IPS-20b (cell line): ENCODE results near the gene ADAM12.

Experiments used
- H3K27ac ChIP-seq: one replicate; pipeline ENCODE4 v1.5.1; 2013; ENCODE audit warnings: low read length
- H3K27me3 ChIP-seq: 2 replicates; pipeline ENCODE4 v1.6.1; 2013; ENCODE audit warnings: mild to moderate bottlenecking, low read length, inconsistent platforms; ENCODE audit not compliant: insufficient read depth
- H3K36me3 ChIP-seq: 2 replicates; pipeline ENCODE4 v1.6.1; 2013; ENCODE audit warnings: low read depth, mild to moderate bottlenecking, inconsistent platforms, low read length, moderate library complexity; ENCODE audit not compliant: insufficient read depth
- H3K4me1 ChIP-seq: 2 replicates; pipeline ENCODE4 v1.6.1; 2013; ENCODE audit warnings: mild to moderate bottlenecking, control low read depth, inconsistent platforms, low read length, moderate library complexity; ENCODE audit not compliant: insufficient read depth
- H3K4me3 ChIP-seq: 2 replicates; pipeline ENCODE4 v1.5.1; 2013; ENCODE audit warnings: mild to moderate bottlenecking, low read length, inconsistent platforms
- H3K9ac ChIP-seq: 2 replicates; pipeline ENCODE4 v1.6.1; 2013; ENCODE audit warnings: low read depth, mild to moderate bottlenecking, inconsistent platforms, low read length, moderate library complexity
- H3K9me3 ChIP-seq: 2 replicates; pipeline ENCODE4 v1.6.1; 2013; ENCODE audit warnings: mild to moderate bottlenecking, low read depth, low read length, inconsistent platforms; ENCODE audit not compliant: insufficient read depth

Gene ADAM12

GRCh38 chr10:126155528-126155927 lies 232.7 kb downstream of the ADAM12 start:
- Histone ChIP-seq H3K36me3 (no peaks in the 10 kb centered on the region), H3K4me3 (no peak overlapping the region), H3K9ac (no peak overlapping the region; the same call in 1 of the 2 replicates), H3K27me3 (no peaks in the 10 kb centered on the region), H3K27ac (no peak overlapping the region), H3K9me3 (peaks cover 7% of the 10 kb centered on the region), H3K4me1 (peaks cover 49% of the 10 kb centered on the region; the same call in 1 of the 2 replicates)

DNA sequence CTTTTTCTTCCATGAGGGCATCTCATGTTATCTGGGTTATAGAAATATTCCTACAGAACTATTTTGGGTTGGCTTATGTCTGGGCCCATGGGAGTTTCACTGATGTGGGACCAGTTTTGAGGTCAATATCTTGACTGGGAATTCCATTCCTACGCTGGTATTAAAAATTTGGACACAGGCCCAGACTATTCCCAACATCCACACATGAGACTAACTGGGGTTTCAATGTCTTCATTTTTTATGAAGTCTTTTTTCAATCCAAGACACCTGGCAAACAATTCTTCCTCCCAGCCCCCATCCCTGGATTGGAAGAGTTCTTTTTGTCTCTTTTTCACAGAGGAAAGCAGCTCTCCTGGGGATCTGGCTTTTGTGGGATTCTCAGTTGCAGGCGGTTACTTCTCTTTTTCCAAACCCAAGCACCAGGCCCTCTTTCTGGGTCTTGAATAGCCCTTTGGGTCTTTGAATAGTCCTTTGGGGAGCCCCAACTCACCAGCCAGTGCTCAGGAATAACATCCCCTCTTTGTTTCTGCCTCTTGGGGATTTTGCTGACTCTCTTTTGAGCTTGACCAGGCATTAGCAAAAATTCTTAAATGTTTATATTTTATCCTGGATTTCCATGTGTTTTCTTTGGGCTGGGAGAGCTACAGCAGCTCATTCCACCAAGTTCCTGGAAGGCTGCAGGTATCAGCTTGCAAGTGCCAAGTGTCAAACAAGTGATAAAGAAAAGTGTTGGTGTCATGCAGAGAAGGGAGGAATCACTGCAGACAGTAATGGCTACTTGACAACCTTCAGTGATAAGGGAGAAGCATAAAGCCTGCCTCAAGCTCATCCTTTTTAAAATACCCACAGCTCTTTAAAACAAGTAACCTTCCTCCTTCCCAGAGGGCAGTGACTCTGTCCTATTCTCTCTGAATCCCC lies 234.3 kb downstream of the ADAM12 start:
- Histone ChIP-seq H3K4me1 (peaks cover 49% of the 10 kb centered on the region; the same call in 1 of the 2 replicates), H3K27ac (peak overlapping the region; percentile 77), H3K36me3 (no peaks in the 10 kb centered on the region), H3K27me3 (no peaks in the 10 kb centered on the region), H3K4me3 (peak overlapping the region; percentile 18; the same call in 1 of the 2 replicates), H3K9me3 (peaks cover 9% of the 10 kb centered on the region), H3K9ac (peak overlapping the region; percentile 67; the same call in 1 of the 2 replicates)

GRCh38 chr10:126147866-126148587 lies 240.2 kb downstream of the ADAM12 start:
- Histone ChIP-seq H3K27ac (no peak overlapping the region), H3K9ac (peak overlapping the region; percentile 43; the same call in 1 of the 2 replicates), H3K36me3 (no peaks in the 10 kb centered on the region), H3K4me3 (no peak overlapping the region), H3K9me3 (peaks cover 21% of the 10 kb centered on the region), H3K27me3 (no peaks in the 10 kb centered on the region), H3K4me1 (peaks cover 19% of the 10 kb centered on the region; the same call in 1 of the 2 replicates)

DNA sequence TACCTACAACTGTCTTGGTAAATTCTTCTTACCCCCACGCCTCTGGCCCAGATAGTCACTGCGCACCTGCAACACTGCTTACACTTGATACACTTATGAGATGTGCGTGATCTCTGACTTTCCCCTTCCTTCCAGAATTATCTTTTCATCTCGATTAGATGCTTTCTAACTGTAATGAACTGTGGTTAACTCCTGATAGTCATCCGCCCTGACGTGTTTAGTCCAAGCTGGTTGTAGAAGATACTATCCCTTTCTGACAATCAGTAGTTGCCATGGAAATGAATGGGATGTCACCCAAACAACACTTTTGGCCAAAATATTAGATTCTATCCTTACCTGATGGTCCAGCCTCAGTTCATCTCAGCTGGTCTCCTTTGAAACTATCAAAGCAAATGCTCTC lies 241.5 kb downstream of the ADAM12 start:
- Histone ChIP-seq H3K27me3 (no peaks in the 10 kb centered on the region), H3K9me3 (peaks cover 21% of the 10 kb centered on the region), H3K27ac (no peak overlapping the region)

GRCh38 chr10:126143117-126143516 lies 245.2 kb downstream of the ADAM12 start:
- no peaks in the 10 kb centered on the region for H3K27me3 ChIP-seq
- H3K9ac ChIP-seq: no peak overlapping the region
- no peak overlapping the region for H3K4me3 ChIP-seq
- H3K27ac ChIP-seq: no peak overlapping the region
- no peaks in the 10 kb centered on the region for H3K36me3 ChIP-seq
- peaks cover 12% of the 10 kb centered on the region; the same call in 1 of the 2 replicates for H3K9me3 ChIP-seq
- H3K4me1 ChIP-seq: peaks cover under 1% of the 10 kb centered on the region; the same call in 1 of the 2 replicates

More for the DNA sequence above, 241.5 kb downstream of the ADAM12 start:
- Histone ChIP-seq H3K36me3 (no peaks in the 10 kb centered on the region), H3K4me1 (peaks cover 7% of the 10 kb centered on the region; the same call in 1 of the 2 replicates), H3K4me3 (no peak overlapping the region), H3K9ac (no peak overlapping the region)

DNA sequence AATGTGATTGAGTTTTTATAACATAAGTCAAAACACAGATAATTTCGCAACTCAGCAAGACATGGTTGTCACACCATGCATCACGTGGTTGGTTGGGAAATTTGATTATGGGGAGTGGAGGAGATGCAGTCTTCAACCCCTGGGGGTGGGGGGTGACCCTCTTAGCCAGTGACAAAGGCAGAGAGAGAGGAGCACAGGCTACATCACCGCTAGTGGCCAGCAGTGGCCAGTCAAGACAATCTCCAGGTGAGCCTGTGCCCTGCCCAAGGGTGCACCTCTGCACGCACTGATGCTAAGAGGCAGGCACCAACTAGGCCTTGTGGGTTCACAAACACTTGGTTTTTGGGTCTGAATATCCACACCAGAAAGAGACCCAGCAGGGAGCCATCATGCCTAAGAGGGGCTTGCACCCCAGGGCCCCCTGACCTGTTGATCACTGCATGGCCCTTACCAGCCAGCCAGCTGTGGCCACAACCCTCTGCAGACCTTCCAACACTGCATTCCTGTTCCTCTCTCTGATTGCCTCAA lies 247.5 kb downstream of the ADAM12 start:
- Histone ChIP-seq H3K36me3 (no peaks in the 10 kb centered on the region), H3K9me3 (no peaks in the 10 kb centered on the region; the same call in 1 of the 2 replicates), H3K27me3 (no peaks in the 10 kb centered on the region), H3K4me3 (no peak overlapping the region), H3K9ac (no peak overlapping the region), H3K4me1 (peaks cover 6% of the 10 kb centered on the region; the same call in 1 of the 2 replicates), H3K27ac (no peak overlapping the region)

- H3K4me1 ChIP-seq: peaks cover 7% of the 10 kb centered on the region; the same call in 1 of the 2 replicates
- no peak overlapping the region for H3K27ac ChIP-seq
- H3K27me3 ChIP-seq: no peaks in the 10 kb centered on the region
- no peaks in the 10 kb centered on the region for H3K36me3 ChIP-seq
- H3K9me3 ChIP-seq: no peaks in the 10 kb centered on the region; the same call in 1 of the 2 replicates
- H3K4me3 ChIP-seq: no peak overlapping the region
- H3K9ac ChIP-seq: no peak overlapping the region
Observed at GRCh38 chr10:126137562-126138221, 250.6 kb downstream of the ADAM12 start.

DNA sequence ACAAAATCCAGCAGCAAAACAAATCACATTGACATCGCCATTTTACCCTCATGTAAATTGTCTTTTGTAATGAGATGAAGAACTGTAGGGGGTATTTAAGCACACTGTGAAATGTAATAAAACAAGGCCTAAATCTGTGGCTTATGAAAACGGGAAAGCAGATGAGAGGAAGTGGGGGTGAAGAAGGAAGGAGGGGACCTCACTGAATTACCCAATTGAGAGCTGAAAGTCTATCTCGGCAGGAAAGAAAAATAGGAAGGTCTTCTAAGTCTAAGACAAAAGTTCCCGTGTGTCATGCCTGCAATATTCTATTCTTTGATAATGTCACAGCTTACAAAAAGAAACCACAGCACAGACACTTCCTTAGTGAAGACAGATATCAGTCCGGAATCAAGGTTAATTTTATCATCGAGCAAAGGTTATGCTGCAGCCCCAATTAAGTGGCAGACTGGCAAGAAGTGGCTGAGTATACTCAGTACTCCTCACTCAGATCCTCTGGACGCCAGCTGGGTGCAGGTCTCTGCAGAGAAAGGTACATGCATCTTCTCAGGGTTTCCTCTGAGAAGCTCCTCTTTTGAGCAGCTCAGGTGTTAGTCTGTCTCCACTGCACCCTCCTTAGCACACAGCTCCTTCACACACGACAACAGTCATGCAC lies 252.2 kb downstream of the ADAM12 start:
- Histone ChIP-seq H3K36me3 (no peaks in the 10 kb centered on the region), H3K4me1 (peaks cover 7% of the 10 kb centered on the region; the same call in 1 of the 2 replicates), H3K27ac (no peak overlapping the region), H3K9ac (no peak overlapping the region), H3K27me3 (no peaks in the 10 kb centered on the region), H3K9me3 (no peaks in the 10 kb centered on the region; the same call in 1 of the 2 replicates), H3K4me3 (no peak overlapping the region)

DNA sequence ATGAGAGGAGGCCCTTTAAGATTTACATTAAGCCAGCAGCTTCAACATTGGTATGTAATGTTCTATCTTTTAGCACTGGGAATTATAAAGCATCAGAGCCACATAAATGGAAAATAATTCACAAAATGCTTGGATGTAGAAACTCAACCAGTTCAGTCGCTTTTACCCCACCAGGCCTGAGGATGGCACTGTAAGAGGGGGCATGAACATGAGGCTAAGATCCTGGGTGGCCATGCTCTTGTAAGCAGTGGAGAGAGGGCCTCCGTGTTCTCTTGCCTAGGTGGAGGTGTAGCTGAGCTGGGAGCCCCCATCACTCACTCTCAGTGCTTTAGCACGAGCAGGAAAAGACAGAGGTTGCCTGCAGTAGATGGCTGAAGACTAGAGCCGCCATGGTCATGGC lies 253.1 kb downstream of the ADAM12 start:
- Histone ChIP-seq H3K27me3 (no peaks in the 10 kb centered on the region), H3K4me3 (no peak overlapping the region), H3K9me3 (no peaks in the 10 kb centered on the region; the same call in 1 of the 2 replicates), H3K27ac (no peak overlapping the region), H3K36me3 (no peaks in the 10 kb centered on the region), H3K4me1 (peaks cover 7% of the 10 kb centered on the region; the same call in 1 of the 2 replicates), H3K9ac (no peak overlapping the region)

- no peak overlapping the region for H3K9ac ChIP-seq
- no peak overlapping the region for H3K27ac ChIP-seq
- peaks cover 7% of the 10 kb centered on the region; the same call in 1 of the 2 replicates for H3K4me1 ChIP-seq
- H3K9me3 ChIP-seq: no peaks in the 10 kb centered on the region; the same call in 1 of the 2 replicates
- H3K4me3 ChIP-seq: no peak overlapping the region
- H3K27me3 ChIP-seq: no peaks in the 10 kb centered on the region
- no peaks in the 10 kb centered on the region for H3K36me3 ChIP-seq
Observed at GRCh38 chr10:126133906-126134656, 254.2 kb downstream of the ADAM12 start.
